K562 (cell line): ENCODE measurements around the gene TSPAN18. TPM values are rescaled to one million over a fixed set of nuclear protein-coding genes. Genes with fewer than 3 reads are reported as not detected.

ENCODE experiments used
- AFF1 ChIP-seq, 2 experiments: fragments of 450-650 bp; IDR thresholded peaks; 2 replicates each; pipeline ENCODE4 v1.6.1; 2018; ENCODE audit warnings: mild to moderate bottlenecking in 2 of 2, low read depth in 1 of 2; ENCODE audit not compliant: partially characterized antibody in 2 of 2
- CREB5 ChIP-seq: fragments of 250-450 bp; sonication (Bioruptor Pico); IDR thresholded peaks from 2 replicates; pipeline ENCODE4 v1.5.0; 2020; ENCODE audit warnings: mild to moderate bottlenecking
- HNRNPL ChIP-seq: fragments of 200-400 bp; formaldehyde crosslinking; IDR thresholded peaks from 2 replicates; pipeline ENCODE4 v1.6.1; 2017; ENCODE audit warnings: low read depth, mild to moderate bottlenecking, low read length
- HOXB6 ChIP-seq: fragments of 250-450 bp; sonication (Bioruptor Pico); IDR thresholded peaks from 2 replicates; pipeline ENCODE4 v1.5.1; 2022; ENCODE audit warnings: mild to moderate bottlenecking, borderline replicate concordance
- HSF4 ChIP-seq: fragments of 250-450 bp; sonication (Bioruptor Pico); IDR thresholded peaks from 2 replicates; pipeline ENCODE4 v2.1.2; 2022; ENCODE audit warnings: mild to moderate bottlenecking, moderate library complexity, borderline replicate concordance
- KAT7 ChIP-seq: sonication (generic); formaldehyde crosslinking; IDR thresholded peaks from 2 replicates; pipeline ENCODE4 v1.8.0; 2022; ENCODE audit warnings: missing genetic modification reagents, mild to moderate bottlenecking, borderline replicate concordance
- KHSRP ChIP-seq: fragments of 450-650 bp; IDR thresholded peaks from 2 replicates; pipeline ENCODE4 v1.6.1; 2017
- LEF1 ChIP-seq: fragments of 450-650 bp; IDR thresholded peaks from 2 replicates; pipeline ENCODE4 v1.6.1; 2016; ENCODE audit warnings: mild to moderate bottlenecking
- NFIC ChIP-seq: fragments of 450-650 bp; IDR thresholded peaks from 2 replicates; pipeline ENCODE4 v1.6.1; 2017; ENCODE audit warnings: mild to moderate bottlenecking, inconsistent platforms
- NR1H2 ChIP-seq: sonication (generic); formaldehyde crosslinking; IDR thresholded peaks from 2 replicates; pipeline ENCODE4 v1.4.0; 2020; ENCODE audit warnings: mild to moderate bottlenecking, missing genetic modification reagents
- NR2C1 ChIP-seq, 2 experiments: fragments of 450-650 bp; IDR thresholded peaks; 2 replicates each; pipeline ENCODE4 v1.6.1; 2017; ENCODE audit warnings: mild to moderate bottlenecking in 2 of 2, antibody characterized with exemption in 1 of 2, inconsistent platforms in 1 of 2, missing compliant biosample characterization in 1 of 2, missing genetic modification characterization in 1 of 2
- RBM14 ChIP-seq: fragments of 200-400 bp; formaldehyde crosslinking; IDR thresholded peaks from 2 replicates; pipeline ENCODE4 v1.6.1; 2018; ENCODE audit warnings: low read depth, mild to moderate bottlenecking, low read length, moderate library complexity, borderline replicate concordance; ENCODE audit not compliant: insufficient read depth
- SFPQ ChIP-seq: fragments of 200-400 bp; formaldehyde crosslinking; IDR thresholded peaks from 2 replicates; pipeline ENCODE4 v1.6.1; 2017; ENCODE audit warnings: mild to moderate bottlenecking, low read depth, low read length, moderate library complexity
- SIRT6 ChIP-seq: IDR thresholded peaks from one replicate; pipeline ENCODE4 v1.6.1; 2012; ENCODE audit warnings: low read depth, mild to moderate bottlenecking, control low read depth, inconsistent platforms, low read length, moderate library complexity
- SOX6 ChIP-seq: fragments of 450-650 bp; IDR thresholded peaks from 2 replicates; pipeline ENCODE4 v1.6.1; 2014; ENCODE audit warnings: mild to moderate bottlenecking
- TBP ChIP-seq: optimal IDR thresholded peaks from 2 replicates; pipeline ENCODE3; 2011; ENCODE audit warnings: low read depth, low read length, improper control_type of control experiment
- TCF7 ChIP-seq: sonication (generic); IDR thresholded peaks from 2 replicates; pipeline ENCODE4 v1.6.1; 2016; ENCODE audit warnings: antibody characterized with exemption, borderline replicate concordance
- ZFP36 ChIP-seq: fragments of 150-350 bp; IDR thresholded peaks from 2 replicates; pipeline ENCODE4 v1.6.1; 2018; ENCODE audit warnings: low read length, low read depth; ENCODE audit not compliant: partially characterized antibody
- ZNF140 ChIP-seq: fragments of 250-450 bp; sonication (Bioruptor Pico); IDR thresholded peaks from 2 replicates; pipeline ENCODE4 v1.8.0; 2021; ENCODE audit warnings: moderate library complexity, mild to moderate bottlenecking, inconsistent platforms
- ZNF239 ChIP-seq: fragments of 250-450 bp; sonication (Bioruptor Pico); IDR thresholded peaks from 2 replicates; pipeline ENCODE4 v1.4.0; 2020; ENCODE audit warnings: mild to moderate bottlenecking
- ZNF41 ChIP-seq: fragments of 250-450 bp; sonication (Bioruptor Pico); conservative IDR thresholded peaks from 2 replicates; pipeline ENCODE4 v1.4.0; 2020; ENCODE audit warnings: mild to moderate bottlenecking
- ZNF507 ChIP-seq: conservative IDR thresholded peaks from 2 replicates; pipeline ENCODE4 v1.6.1; 2017; ENCODE audit warnings: missing genetic modification characterization, missing compliant biosample characterization
- polyA plus RNA-seq, 8 experiments: library from polyadenylated mRNA; depleted of rRNA in 4 of 8; stranded (reverse) in 5 of 8; unstranded in 3 of 8; fragments of >200 nt; fragmentation: Nextera tagmentation in 2 of 8; fragmentation: Illumina TruSeq in 1 of 8; extraction: Ambion mirVana in 2 of 8; extraction: Trizol in 1 of 8; gene quantifications; 2 replicates each; pipeline versions ENCODE4 v1.2.1 to v1.2.3, GENCODE V29; 2011 to 2014; ENCODE audit warnings: inconsistent platforms in 1 of 8, missing spikeins in 1 of 8
- total RNA-seq, 7 experiments: library from RNA; depleted of rRNA in 6 of 7; stranded (reverse); fragments of >200 nt in 6 of 7; fragmentation: Illumina TruSeq in 2 of 7; extraction: Trizol in 2 of 7; gene quantifications; 2 replicates each; pipeline versions ENCODE4 v1.2.1 to v1.2.3, GENCODE V29; 2011 to 2021; ENCODE audit warnings: low replicate concordance in 1 of 7

TSPAN18 gene
- total and polyA plus RNA-seq, 9 of the 15 experiments (the other 6 are each of a cell fraction or from before 2014, with no cell fraction given): 0.17 to 0.35 (median 0.22) TPM; not detected in 4

- peak in 1 of 2 experiments; percentile 29 for TF ChIP-seq AFF1 (IDR thresholded peaks at IDR 0.05; ENCODE audit: low read depth in 1 of 2, partially characterized antibody in 2 of 2)
- peak; percentile 83 for TF ChIP-seq SOX6
- 0 out of 2 replicates have a peak, but pooled peaks have one; percentile 35 for TF ChIP-seq KHSRP
- TF ChIP-seq KAT7 (CRISPR knock-in tag): no peak
- TF ChIP-seq HSF4: no peak
- TF ChIP-seq ZNF239 (CRISPR knock-in tag): no peak
- TF ChIP-seq TCF7: no peak
- TF ChIP-seq HOXB6 (CRISPR knock-in tag): no peak
- no peak for TF ChIP-seq SFPQ
- TF ChIP-seq SIRT6: no peak
- 0 out of 2 replicates have a peak, but pooled peaks have one; percentile 33 for TF ChIP-seq NR2C1 (IDR thresholded peaks at IDR 0.05)
- TF ChIP-seq NR2C1 (tag; IDR thresholded peaks at IDR 0.05): 0 out of 2 replicates have a peak, but pooled peaks have one; percentile 38
- no peak for TF ChIP-seq ZNF507
- no peak for TF ChIP-seq NR1H2 (CRISPR knock-in tag)
- no peak for TF ChIP-seq CREB5 (CRISPR knock-in tag)
- TF ChIP-seq NFIC: peak; percentile 88
- TF ChIP-seq HNRNPL: no peak
- peak; percentile 8 for TF ChIP-seq TBP
- no peak for TF ChIP-seq RBM14
- no peak for TF ChIP-seq ZFP36
- TF ChIP-seq LEF1: peak; percentile 82
- no peak for TF ChIP-seq ZNF140 (CRISPR knock-in tag)
- no peak for TF ChIP-seq ZNF41 (CRISPR knock-in tag)
Measured at GRCh38 chr11:44780940-44781631, 54.3 kb downstream of the TSPAN18 start (continued).
